CD4-positive, alpha-beta T cell treated with Interleukin-6 for 4 hours (primary cell): ENCODE measurements around the gene PLOD3.

Experiments used
- DNase-seq: peaks from one replicate; pipeline ENCODE4 v3.0.0-alpha.2; 2020; ENCODE audit warnings: mixed read lengths

Gene PLOD3

GRCh38 chr7:101163279-101164070 is 53.9 kb downstream of the PLOD3 start:
- DNase-seq, result peak; percentile 59

- peak; percentile 15 for DNase-seq
Observed at GRCh38 chr7:101162551-101163278, 54.7 kb downstream of the PLOD3 start.

GRCh38 chr7:101161692-101162471 is 55.5 kb downstream of the PLOD3 start:
- no peak for DNase-seq

GRCh38 chr7:101160910-101161309 is 56.5 kb downstream of the PLOD3 start:
- no peak for DNase-seq

GRCh38 chr7:101159696-101160674 is 57.4 kb downstream of the PLOD3 start:
- no peak for DNase-seq

GRCh38 chr7:101156866-101157589 is 60.4 kb downstream of the PLOD3 start:
- DNase-seq, result no peak

- DNase-seq, result no peak
Observed at GRCh38 chr7:101156277-101156676, 61.1 kb downstream of the PLOD3 start.
